ENCODE data around the gene BCR. TPM values are rescaled to one million over a fixed set of nuclear protein-coding genes. Genes with fewer than 3 reads are reported as not detected.

Gene BCR
- total and polyA plus RNA-seq, 2 of the 4 experiments (the other 2 are of a cell fraction) = 28.9 to 44.6 TPM

DNA sequence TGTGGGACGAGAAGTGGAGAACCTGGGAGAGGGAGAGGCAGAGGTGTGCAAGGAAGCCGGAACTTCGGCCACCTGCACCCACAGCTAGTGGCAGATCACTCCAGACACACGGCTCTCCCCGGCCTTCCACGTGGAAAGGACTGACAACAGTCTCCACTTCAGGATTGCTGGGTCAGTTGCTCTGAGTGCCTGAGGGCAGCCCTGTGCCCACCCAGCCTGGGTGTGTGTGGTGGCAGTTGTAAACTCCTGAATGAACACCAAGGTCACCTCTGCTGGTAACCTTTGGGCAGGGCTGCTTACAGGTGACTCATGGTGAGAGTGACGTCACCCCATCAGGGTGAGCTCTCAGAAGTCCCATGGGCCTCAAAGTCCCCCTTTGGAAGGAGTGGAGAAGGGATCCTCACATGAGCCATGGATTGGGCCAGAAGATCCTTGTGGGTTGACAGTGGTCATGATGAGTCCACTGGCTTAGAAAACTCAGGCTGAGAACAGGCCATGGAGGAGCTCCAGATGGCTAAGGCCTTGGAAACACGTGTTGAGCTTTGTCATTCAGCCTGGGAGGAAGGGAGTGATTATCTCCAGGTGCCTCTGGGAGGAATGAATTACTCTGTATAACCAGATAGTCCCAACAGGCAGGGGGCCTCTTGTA is 71.3 kb downstream of the BCR start:
- WGBS, 2 experiments (ENCODE audit: extremely low coverage in 2 of 2, insufficient read length in 1 of 2) = no CpG with 5 or more reads among the region's 8 CpGs
- Histone ChIP-seq H3K9me3 (ENCODE audit: control insufficient read depth, insufficient read depth, low read length) (no peaks in the 10 kb centered on the region), H3K9ac (ENCODE audit: low read depth, low read length) (no peak overlapping the region), H3K18ac (ENCODE audit: low read depth, low read length) (no peak overlapping the region), H2AK5ac (ENCODE audit: low read depth, low read length) (no peak overlapping the region), H3K9me1 (ENCODE audit: insufficient read depth, low read length) (peaks cover 36% of the 10 kb centered on the region), H2BK20ac (ENCODE audit: low read depth, low read length) (no peak overlapping the region), H4K20me1 (ENCODE audit: insufficient read depth, low read length) (peaks cover 38% of the 10 kb centered on the region), H3K4ac (ENCODE audit: low read depth, low read length) (no peak overlapping the region), H2BK120ac (ENCODE audit: low read depth, low read length) (no peak overlapping the region), H4K8ac (ENCODE audit: low read depth in 2 of 2, low read length in 2 of 2) (no peak overlapping the region), H3K4me3 (ENCODE audit: insufficient read depth, low read depth, low read length) (no peak overlapping the region), H2BK5ac (ENCODE audit: low read depth, low read length, poor library complexity, severe bottlenecking) (no peak overlapping the region), H2AFZ (replicated peaks; ENCODE audit: low read length, poor library complexity) (no peak overlapping the region), H4K5ac (ENCODE audit: low read depth, low read length) (no peak overlapping the region), H3K14ac (replicated peaks; ENCODE audit: low read depth, low read length) (no peak overlapping the region), H3K23ac (ENCODE audit: low read depth, low read length) (no peak overlapping the region), H3K79me1 (ENCODE audit: low read depth in 1 of 2, low read length in 2 of 2) (peaks cover 15 to 64% of the 10 kb centered on the region in 2 experiments), H2BK15ac (ENCODE audit: low read depth, low read length) (no peak overlapping the region), H3K36me3 (ENCODE audit: control insufficient read depth, insufficient read depth, low read length) (peaks cover 24% of the 10 kb centered on the region), H4K91ac (ENCODE audit: insufficient read depth, low read depth, low read length) (no peak overlapping the region), H2AK9ac (replicated peaks; ENCODE audit: low read depth, low read length, poor library complexity) (no peak overlapping the region), H3K27ac (ENCODE audit: insufficient read depth, low read length) (no peak overlapping the region), H3K4me2 (ENCODE audit: low read depth, low read length) (no peak overlapping the region), H3K27me3 (ENCODE audit: control insufficient read depth, insufficient read depth, low read length) (no peaks in the 10 kb centered on the region), H3K4me1 (ENCODE audit: control insufficient read depth, insufficient read depth, low read length) (peaks cover 6% of the 10 kb centered on the region), H3K56ac (ENCODE audit: extremely low read depth, insufficient read depth, low read length) (no peak overlapping the region)
- intact Hi-C loops (cut with micrococcal nuclease) (no loop called here), in situ Hi-C loops (cut with MboI; ENCODE audit: low sequenced_read_pairs) (no loop called here), dilution Hi-C loops (cut with HindIII; ENCODE audit: low sequenced_read_pairs, unreplicated experiment) (no loop called here)
- TF ChIP-seq NFE2L2 (IDR thresholded peaks at IDR 0.05; ENCODE audit: low read depth, low read length) (no peak), CHD1 (IDR thresholded peaks at IDR 0.05; ENCODE audit: low read depth, low read length) (no peak), RCOR1 (IDR thresholded peaks at IDR 0.05; ENCODE audit: insufficient replicate concordance, low read length) (no peak), POLR2A (IDR thresholded peaks at IDR 0.05; ENCODE audit: low read depth, low read length) (no peak), BHLHE40 (IDR thresholded peaks at IDR 0.05; ENCODE audit: low read depth, low read length) (no peak), MAZ (IDR thresholded peaks at IDR 0.05; ENCODE audit: borderline replicate concordance, low read depth, low read length) (no peak), RAD21 (IDR thresholded peaks at IDR 0.05; ENCODE audit: low read length) (no peak), MXI1 (IDR thresholded peaks at IDR 0.05; ENCODE audit: borderline replicate concordance, low read depth, low read length) (no peak), SMC3 (IDR thresholded peaks at IDR 0.05; ENCODE audit: low read depth, low read length) (no peak), CEBPB (IDR thresholded peaks at IDR 0.05; ENCODE audit: low read depth, low read length) (no peak), MAFK (IDR thresholded peaks at IDR 0.05; ENCODE audit: low read depth, low read length) (no peak), FOS (IDR thresholded peaks at IDR 0.05; ENCODE audit: low read depth, low read length) (no peak)
- TF ChIP-seq, protein P1, sequence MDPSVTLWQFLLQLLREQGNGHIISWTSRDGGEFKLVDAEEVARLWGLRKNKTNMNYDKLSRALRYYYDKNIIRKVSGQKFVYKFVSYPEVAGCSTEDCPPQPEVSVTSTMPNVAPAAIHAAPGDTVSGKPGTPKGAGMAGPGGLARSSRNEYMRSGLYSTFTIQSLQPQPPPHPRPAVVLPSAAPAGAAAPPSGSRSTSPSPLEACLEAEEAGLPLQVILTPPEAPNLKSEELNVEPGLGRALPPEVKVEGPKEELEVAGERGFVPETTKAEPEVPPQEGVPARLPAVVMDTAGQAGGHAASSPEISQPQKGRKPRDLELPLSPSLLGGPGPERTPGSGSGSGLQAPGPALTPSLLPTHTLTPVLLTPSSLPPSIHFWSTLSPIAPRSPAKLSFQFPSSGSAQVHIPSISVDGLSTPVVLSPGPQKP (IDR thresholded peaks at IDR 0.05; ENCODE audit: borderline replicate concordance, low read depth, low read length) = no peak
- TF ChIP-seq, protein P2, sequence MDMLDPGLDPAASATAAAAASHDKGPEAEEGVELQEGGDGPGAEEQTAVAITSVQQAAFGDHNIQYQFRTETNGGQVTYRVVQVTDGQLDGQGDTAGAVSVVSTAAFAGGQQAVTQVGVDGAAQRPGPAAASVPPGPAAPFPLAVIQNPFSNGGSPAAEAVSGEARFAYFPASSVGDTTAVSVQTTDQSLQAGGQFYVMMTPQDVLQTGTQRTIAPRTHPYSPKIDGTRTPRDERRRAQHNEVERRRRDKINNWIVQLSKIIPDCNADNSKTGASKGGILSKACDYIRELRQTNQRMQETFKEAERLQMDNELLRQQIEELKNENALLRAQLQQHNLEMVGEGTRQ (IDR thresholded peaks at IDR 0.05; ENCODE audit: low read depth, low read length) = no peak
- TF ChIP-seq, protein P3, sequence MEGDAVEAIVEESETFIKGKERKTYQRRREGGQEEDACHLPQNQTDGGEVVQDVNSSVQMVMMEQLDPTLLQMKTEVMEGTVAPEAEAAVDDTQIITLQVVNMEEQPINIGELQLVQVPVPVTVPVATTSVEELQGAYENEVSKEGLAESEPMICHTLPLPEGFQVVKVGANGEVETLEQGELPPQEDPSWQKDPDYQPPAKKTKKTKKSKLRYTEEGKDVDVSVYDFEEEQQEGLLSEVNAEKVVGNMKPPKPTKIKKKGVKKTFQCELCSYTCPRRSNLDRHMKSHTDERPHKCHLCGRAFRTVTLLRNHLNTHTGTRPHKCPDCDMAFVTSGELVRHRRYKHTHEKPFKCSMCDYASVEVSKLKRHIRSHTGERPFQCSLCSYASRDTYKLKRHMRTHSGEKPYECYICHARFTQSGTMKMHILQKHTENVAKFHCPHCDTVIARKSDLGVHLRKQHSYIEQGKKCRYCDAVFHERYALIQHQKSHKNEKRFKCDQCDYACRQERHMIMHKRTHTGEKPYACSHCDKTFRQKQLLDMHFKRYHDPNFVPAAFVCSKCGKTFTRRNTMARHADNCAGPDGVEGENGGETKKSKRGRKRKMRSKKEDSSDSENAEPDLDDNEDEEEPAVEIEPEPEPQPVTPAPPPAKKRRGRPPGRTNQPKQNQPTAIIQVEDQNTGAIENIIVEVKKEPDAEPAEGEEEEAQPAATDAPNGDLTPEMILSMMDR (conservative IDR thresholded peaks at IDR 0.05; ENCODE audit: low read depth, low read length) = no peak
- no TSS peak for BruUV-seq (replicated peaks)
- POLR2A ChIA-PET (ENCODE audit: unreplicated experiment) = no interaction called here
- CTCF ChIA-PET = no interaction called here
- peak; percentile 45 for DNase-seq
- no peak for ATAC-seq (ENCODE audit: low read depth)

Measured in IMR-90 (cell line).